HEK293 (cell line): ENCODE data around the gene MMAB.

Source experiments
- PRDM1 ChIP-seq: fragments of 450-650 bp; formaldehyde crosslinking; IDR thresholded peaks from 2 replicates; pipeline ENCODE4; 2016; ENCODE audit warnings: missing biosample characterization, missing genetic modification characterization
- SALL2 ChIP-seq: fragments of 450-650 bp; formaldehyde crosslinking; IDR thresholded peaks from 2 replicates; pipeline ENCODE4 v1.5.0; 2017; ENCODE audit warnings: missing biosample characterization, mild to moderate bottlenecking, missing genetic modification characterization, borderline replicate concordance
- SP2 ChIP-seq: fragments of 450-650 bp; formaldehyde crosslinking; IDR thresholded peaks from 2 replicates; pipeline ENCODE4 v1.5.1; 2016; ENCODE audit warnings: missing biosample characterization, missing genetic modification characterization
- SP7 ChIP-seq: fragments of 450-650 bp; formaldehyde crosslinking; IDR thresholded peaks from 2 replicates; pipeline ENCODE4 v1.5.1; 2016; ENCODE audit warnings: missing biosample characterization, missing genetic modification characterization
- TCF7L2 ChIP-seq: IDR thresholded peaks from 2 replicates; pipeline ENCODE4 v1.6.1; 2011; ENCODE audit warnings: low read depth, mild to moderate bottlenecking, inconsistent platforms, low read length, moderate library complexity, borderline replicate concordance
- ZNF112 ChIP-seq: fragments of 450-650 bp; formaldehyde crosslinking; IDR thresholded peaks from 2 replicates; pipeline ENCODE4 v1.5.0; 2017; ENCODE audit warnings: missing biosample characterization, missing genetic modification characterization
- ZNF155 ChIP-seq: fragments of 450-650 bp; formaldehyde crosslinking; IDR thresholded peaks from 2 replicates; pipeline ENCODE4 v1.5.1; 2016; ENCODE audit warnings: missing biosample characterization, missing genetic modification characterization
- ZNF223 ChIP-seq: fragments of 450-650 bp; formaldehyde crosslinking; IDR thresholded peaks from 2 replicates; pipeline ENCODE4 v1.5.1; 2016; ENCODE audit warnings: missing biosample characterization, missing genetic modification characterization
- ZNF560 ChIP-seq: fragments of 450-650 bp; formaldehyde crosslinking; IDR thresholded peaks from 2 replicates; pipeline ENCODE4 v1.5.1; 2017; ENCODE audit warnings: missing biosample characterization, missing genetic modification characterization, borderline replicate concordance
- ZNF843 ChIP-seq: fragments of 450-650 bp; formaldehyde crosslinking; IDR thresholded peaks from 2 replicates; pipeline ENCODE4 v1.5.1; 2016; ENCODE audit warnings: missing biosample characterization, missing genetic modification characterization
- ZSCAN18 ChIP-seq: fragments of 450-650 bp; formaldehyde crosslinking; IDR thresholded peaks from 2 replicates; pipeline ENCODE4 v1.5.1; 2016; ENCODE audit warnings: missing biosample characterization, missing genetic modification characterization
- TF ChIP-seq, protein P1 (sequence below): fragments of 450-650 bp; formaldehyde crosslinking; IDR thresholded peaks from 2 replicates; pipeline ENCODE4 v1.5.1; 2016; ENCODE audit warnings: missing biosample characterization, missing genetic modification characterization, borderline replicate concordance
- TF ChIP-seq, protein P2 (sequence below): fragments of 450-650 bp; formaldehyde crosslinking; IDR thresholded peaks from 2 replicates; pipeline ENCODE4 v1.5.1; 2017; ENCODE audit warnings: missing biosample characterization, missing genetic modification characterization
- TF ChIP-seq, protein P3 (sequence below): fragments of 450-650 bp; formaldehyde crosslinking; IDR thresholded peaks from 2 replicates; pipeline ENCODE4 v1.5.1; 2016; ENCODE audit warnings: missing biosample characterization, missing genetic modification characterization
- TF ChIP-seq, protein P4 (sequence below): fragments of 450-650 bp; formaldehyde crosslinking; IDR thresholded peaks from 2 replicates; pipeline ENCODE4 v1.5.1; 2016; ENCODE audit warnings: missing biosample characterization, missing genetic modification characterization
- TF ChIP-seq, protein P5 (sequence below): fragments of 450-650 bp; formaldehyde crosslinking; IDR thresholded peaks from 2 replicates; pipeline ENCODE4 v1.5.1; 2016; ENCODE audit warnings: missing biosample characterization, missing genetic modification characterization
- TF ChIP-seq, protein P6 (sequence below): fragments of 450-650 bp; formaldehyde crosslinking; IDR thresholded peaks from 2 replicates; pipeline ENCODE4 v1.5.1; 2017; ENCODE audit warnings: missing biosample characterization, mild to moderate bottlenecking, missing genetic modification characterization, moderate library complexity

Gene MMAB

DNA sequence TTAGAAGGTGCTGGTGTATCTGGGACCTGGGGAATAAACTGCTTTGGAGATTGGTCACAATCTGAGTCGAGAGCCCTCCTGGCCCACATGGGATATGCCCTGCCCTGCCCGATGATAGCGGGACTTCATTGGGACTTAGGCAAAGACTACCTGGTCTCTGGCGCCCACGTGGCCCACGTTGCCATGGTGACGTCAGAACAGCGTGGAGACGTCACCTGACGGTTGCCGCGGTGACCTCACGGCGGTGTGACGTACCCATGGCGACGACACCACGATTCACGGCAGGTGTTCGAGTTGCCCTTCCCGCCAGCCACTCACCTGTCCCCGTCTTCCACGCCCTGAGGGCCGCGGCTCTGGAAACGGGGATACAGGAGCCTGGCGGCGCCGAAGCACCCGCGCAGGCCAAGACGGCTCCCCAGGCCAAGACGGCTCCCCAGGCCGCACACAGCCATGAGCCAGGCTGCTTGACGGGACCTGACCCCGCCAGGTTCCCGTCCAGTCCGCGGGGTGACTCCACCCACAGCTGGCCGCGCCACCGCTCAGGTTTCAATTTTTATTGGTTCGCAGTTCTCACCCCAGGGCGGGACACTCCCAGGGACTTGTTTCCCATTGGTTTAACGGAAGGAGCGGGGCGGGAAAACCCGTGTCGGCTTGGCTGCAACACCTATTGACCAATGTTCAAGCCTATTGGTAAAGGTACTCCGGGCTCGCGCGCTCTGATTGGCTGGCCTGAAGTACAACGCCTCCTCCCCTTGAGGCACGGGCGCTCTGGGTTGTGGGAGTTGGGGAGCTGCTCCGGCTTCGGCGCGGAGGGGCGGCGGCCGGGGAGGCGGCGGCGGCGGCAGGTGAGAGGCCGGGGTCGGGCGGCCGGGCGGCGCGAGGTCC is at the start of gene MMAB, which contains the start of gene MVK (continued):
- TF ChIP-seq, protein P1, sequence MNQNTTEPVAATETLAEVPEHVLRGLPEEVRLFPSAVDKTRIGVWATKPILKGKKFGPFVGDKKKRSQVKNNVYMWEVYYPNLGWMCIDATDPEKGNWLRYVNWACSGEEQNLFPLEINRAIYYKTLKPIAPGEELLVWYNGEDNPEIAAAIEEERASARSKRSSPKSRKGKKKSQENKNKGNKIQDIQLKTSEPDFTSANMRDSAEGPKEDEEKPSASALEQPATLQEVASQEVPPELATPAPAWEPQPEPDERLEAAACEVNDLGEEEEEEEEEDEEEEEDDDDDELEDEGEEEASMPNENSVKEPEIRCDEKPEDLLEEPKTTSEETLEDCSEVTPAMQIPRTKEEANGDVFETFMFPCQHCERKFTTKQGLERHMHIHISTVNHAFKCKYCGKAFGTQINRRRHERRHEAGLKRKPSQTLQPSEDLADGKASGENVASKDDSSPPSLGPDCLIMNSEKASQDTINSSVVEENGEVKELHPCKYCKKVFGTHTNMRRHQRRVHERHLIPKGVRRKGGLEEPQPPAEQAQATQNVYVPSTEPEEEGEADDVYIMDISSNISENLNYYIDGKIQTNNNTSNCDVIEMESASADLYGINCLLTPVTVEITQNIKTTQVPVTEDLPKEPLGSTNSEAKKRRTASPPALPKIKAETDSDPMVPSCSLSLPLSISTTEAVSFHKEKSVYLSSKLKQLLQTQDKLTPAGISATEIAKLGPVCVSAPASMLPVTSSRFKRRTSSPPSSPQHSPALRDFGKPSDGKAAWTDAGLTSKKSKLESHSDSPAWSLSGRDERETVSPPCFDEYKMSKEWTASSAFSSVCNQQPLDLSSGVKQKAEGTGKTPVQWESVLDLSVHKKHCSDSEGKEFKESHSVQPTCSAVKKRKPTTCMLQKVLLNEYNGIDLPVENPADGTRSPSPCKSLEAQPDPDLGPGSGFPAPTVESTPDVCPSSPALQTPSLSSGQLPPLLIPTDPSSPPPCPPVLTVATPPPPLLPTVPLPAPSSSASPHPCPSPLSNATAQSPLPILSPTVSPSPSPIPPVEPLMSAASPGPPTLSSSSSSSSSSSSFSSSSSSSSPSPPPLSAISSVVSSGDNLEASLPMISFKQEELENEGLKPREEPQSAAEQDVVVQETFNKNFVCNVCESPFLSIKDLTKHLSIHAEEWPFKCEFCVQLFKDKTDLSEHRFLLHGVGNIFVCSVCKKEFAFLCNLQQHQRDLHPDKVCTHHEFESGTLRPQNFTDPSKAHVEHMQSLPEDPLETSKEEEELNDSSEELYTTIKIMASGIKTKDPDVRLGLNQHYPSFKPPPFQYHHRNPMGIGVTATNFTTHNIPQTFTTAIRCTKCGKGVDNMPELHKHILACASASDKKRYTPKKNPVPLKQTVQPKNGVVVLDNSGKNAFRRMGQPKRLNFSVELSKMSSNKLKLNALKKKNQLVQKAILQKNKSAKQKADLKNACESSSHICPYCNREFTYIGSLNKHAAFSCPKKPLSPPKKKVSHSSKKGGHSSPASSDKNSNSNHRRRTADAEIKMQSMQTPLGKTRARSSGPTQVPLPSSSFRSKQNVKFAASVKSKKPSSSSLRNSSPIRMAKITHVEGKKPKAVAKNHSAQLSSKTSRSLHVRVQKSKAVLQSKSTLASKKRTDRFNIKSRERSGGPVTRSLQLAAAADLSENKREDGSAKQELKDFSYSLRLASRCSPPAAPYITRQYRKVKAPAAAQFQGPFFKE (tag by site-specific recombination): peak; percentile 49; the same call in 1 of the 2 replicates
- TF ChIP-seq ZNF112 (no peak), SP7 (peak; percentile 94), ZNF560 (tag by site-specific recombination) (no peak), ZNF843 (tag by site-specific recombination) (peak; percentile 77), SALL2 (tag by site-specific recombination) (no peak), ZSCAN18 (tag by site-specific recombination) (no peak), PRDM1 (tag by site-specific recombination) (no peak), TCF7L2 (no peak), ZNF155 (tag by site-specific recombination) (no peak), SP2 (tag by site-specific recombination) (peak; percentile 99), ZNF223 (0 out of 2 replicates have a peak, but pooled peaks have one; percentile 30)
- TF ChIP-seq, protein P2, sequence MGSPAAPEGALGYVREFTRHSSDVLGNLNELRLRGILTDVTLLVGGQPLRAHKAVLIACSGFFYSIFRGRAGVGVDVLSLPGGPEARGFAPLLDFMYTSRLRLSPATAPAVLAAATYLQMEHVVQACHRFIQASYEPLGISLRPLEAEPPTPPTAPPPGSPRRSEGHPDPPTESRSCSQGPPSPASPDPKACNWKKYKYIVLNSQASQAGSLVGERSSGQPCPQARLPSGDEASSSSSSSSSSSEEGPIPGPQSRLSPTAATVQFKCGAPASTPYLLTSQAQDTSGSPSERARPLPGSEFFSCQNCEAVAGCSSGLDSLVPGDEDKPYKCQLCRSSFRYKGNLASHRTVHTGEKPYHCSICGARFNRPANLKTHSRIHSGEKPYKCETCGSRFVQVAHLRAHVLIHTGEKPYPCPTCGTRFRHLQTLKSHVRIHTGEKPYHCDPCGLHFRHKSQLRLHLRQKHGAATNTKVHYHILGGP (tag by site-specific recombination): no peak
- TF ChIP-seq, protein P3, sequence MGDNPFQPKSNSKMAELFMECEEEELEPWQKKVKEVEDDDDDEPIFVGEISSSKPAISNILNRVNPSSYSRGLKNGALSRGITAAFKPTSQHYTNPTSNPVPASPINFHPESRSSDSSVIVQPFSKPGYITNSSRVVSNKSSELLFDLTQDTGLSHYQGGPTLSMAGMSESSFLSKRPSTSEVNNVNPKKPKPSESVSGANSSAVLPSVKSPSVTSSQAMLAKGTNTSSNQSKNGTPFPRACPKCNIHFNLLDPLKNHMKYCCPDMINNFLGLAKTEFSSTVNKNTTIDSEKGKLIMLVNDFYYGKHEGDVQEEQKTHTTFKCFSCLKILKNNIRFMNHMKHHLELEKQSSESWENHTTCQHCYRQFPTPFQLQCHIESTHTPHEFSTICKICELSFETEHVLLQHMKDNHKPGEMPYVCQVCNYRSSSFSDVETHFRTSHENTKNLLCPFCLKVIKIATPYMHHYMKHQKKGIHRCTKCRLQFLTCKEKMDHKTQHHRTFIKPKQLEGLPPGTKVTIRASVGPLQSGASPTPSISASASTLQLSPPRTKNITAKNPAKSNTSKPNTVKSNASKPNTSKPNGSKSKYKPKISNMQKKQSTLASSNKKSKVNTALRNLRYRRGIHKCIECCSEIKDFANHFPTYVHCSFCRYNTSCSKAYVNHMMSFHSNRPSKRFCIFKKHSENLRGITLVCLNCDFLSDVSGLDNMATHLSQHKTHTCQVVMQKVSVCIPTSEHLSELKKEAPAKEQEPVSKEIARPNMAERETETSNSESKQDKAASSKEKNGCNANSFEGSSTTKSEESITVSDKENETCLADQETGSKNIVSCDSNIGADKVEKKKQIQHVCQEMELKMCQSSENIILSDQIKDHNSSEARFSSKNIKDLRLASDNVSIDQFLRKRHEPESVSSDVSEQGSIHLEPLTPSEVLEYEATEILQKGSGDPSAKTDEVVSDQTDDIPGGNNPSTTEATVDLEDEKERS: no peak; the same call in 1 of the 2 replicates
- TF ChIP-seq, protein P4, sequence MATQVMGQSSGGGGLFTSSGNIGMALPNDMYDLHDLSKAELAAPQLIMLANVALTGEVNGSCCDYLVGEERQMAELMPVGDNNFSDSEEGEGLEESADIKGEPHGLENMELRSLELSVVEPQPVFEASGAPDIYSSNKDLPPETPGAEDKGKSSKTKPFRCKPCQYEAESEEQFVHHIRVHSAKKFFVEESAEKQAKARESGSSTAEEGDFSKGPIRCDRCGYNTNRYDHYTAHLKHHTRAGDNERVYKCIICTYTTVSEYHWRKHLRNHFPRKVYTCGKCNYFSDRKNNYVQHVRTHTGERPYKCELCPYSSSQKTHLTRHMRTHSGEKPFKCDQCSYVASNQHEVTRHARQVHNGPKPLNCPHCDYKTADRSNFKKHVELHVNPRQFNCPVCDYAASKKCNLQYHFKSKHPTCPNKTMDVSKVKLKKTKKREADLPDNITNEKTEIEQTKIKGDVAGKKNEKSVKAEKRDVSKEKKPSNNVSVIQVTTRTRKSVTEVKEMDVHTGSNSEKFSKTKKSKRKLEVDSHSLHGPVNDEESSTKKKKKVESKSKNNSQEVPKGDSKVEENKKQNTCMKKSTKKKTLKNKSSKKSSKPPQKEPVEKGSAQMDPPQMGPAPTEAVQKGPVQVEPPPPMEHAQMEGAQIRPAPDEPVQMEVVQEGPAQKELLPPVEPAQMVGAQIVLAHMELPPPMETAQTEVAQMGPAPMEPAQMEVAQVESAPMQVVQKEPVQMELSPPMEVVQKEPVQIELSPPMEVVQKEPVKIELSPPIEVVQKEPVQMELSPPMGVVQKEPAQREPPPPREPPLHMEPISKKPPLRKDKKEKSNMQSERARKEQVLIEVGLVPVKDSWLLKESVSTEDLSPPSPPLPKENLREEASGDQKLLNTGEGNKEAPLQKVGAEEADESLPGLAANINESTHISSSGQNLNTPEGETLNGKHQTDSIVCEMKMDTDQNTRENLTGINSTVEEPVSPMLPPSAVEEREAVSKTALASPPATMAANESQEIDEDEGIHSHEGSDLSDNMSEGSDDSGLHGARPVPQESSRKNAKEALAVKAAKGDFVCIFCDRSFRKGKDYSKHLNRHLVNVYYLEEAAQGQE (tag by site-specific recombination): peak; percentile 39
- TF ChIP-seq, protein P5, sequence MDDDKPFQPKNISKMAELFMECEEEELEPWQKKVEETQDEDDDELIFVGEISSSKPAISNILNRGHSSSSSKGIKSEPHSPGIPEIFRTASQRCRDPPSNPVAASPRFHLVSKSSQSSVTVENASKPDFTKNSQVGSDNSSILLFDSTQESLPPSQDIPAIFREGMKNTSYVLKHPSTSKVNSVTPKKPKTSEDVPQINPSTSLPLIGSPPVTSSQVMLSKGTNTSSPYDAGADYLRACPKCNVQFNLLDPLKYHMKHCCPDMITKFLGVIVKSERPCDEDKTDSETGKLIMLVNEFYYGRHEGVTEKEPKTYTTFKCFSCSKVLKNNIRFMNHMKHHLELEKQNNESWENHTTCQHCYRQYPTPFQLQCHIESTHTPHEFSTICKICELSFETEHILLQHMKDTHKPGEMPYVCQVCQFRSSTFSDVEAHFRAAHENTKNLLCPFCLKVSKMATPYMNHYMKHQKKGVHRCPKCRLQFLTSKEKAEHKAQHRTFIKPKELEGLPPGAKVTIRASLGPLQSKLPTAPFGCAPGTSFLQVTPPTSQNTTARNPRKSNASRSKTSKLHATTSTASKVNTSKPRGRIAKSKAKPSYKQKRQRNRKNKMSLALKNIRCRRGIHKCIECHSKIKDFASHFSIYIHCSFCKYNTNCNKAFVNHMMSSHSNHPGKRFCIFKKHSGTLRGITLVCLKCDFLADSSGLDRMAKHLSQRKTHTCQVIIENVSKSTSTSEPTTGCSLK: no peak
- TF ChIP-seq, protein P6, sequence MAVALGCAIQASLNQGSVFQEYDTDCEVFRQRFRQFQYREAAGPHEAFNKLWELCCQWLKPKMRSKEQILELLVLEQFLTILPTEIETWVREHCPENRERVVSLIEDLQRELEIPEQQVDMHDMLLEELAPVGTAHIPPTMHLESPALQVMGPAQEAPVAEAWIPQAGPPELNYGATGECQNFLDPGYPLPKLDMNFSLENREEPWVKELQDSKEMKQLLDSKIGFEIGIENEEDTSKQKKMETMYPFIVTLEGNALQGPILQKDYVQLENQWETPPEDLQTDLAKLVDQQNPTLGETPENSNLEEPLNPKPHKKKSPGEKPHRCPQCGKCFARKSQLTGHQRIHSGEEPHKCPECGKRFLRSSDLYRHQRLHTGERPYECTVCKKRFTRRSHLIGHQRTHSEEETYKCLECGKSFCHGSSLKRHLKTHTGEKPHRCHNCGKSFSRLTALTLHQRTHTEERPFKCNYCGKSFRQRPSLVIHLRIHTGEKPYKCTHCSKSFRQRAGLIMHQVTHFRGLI: peak; percentile 30; the same call in 1 of the 2 replicates
